Neural progenitor cell (in vitro differentiated cells): ENCODE data around the gene TMED3. TPM values are rescaled to one million over a fixed set of nuclear protein-coding genes. Genes with fewer than 3 reads are reported as not detected.

ENCODE experiments used
- DNase-seq: peaks from one replicate; pipeline ENCODE4 v3.0.0-alpha.2; 2016; ENCODE audit warnings: low spot score
- H2AFZ ChIP-seq: fragments of 200-600 bp; sonication (generic); replicated peaks from 2 replicates; pipeline ENCODE4 v1.6.1; 2016; ENCODE audit warnings: antibody characterized with exemption
- H3F3A ChIP-seq: fragments of 200-600 bp; sonication (generic); 2 replicates; pipeline ENCODE4 v1.6.1; 2016; ENCODE audit warnings: antibody characterized with exemption, low read depth
- H3K27ac ChIP-seq: fragments of 200-600 bp; sonication (generic); 2 replicates; pipeline ENCODE4 v1.5.1; 2016; ENCODE audit warnings: mild to moderate bottlenecking
- H3K27me3 ChIP-seq: fragments of 200-600 bp; sonication (generic); 2 replicates; pipeline ENCODE4 v1.6.1; 2016; ENCODE audit warnings: mild to moderate bottlenecking, moderate library complexity
- H3K36me3 ChIP-seq: fragments of 200-600 bp; sonication (generic); 2 replicates; pipeline ENCODE4 v1.5.1; 2016
- H3K4me1 ChIP-seq: fragments of 200-600 bp; sonication (generic); 2 replicates; pipeline ENCODE4 v1.6.1; 2016; ENCODE audit warnings: mixed run types
- H3K4me2 ChIP-seq: fragments of 200-600 bp; sonication (generic); 2 replicates; pipeline ENCODE4 v1.6.1; 2016
- H3K4me3 ChIP-seq: fragments of 200-600 bp; sonication (generic); 2 replicates; pipeline ENCODE4 v1.5.1; 2016
- H3K79me2 ChIP-seq: fragments of 200-600 bp; sonication (generic); 2 replicates; pipeline ENCODE4 v1.6.1; 2016; ENCODE audit warnings: low read depth
- H3K9ac ChIP-seq: fragments of 200-600 bp; sonication (generic); 2 replicates; pipeline ENCODE4 v1.6.1; 2016
- H3K9me3 ChIP-seq: fragments of 200-600 bp; sonication (generic); 2 replicates; pipeline ENCODE4 v1.5.1; 2016; ENCODE audit warnings: low read depth
- H4K20me1 ChIP-seq: fragments of 200-600 bp; sonication (generic); 2 replicates; pipeline ENCODE4 v1.6.1; 2016; ENCODE audit warnings: low read depth
- H3K27ac Mint-ChIP-seq: 3 replicates; pipeline ENCODE4 v1.8.0; 2021; ENCODE audit warnings: mixed read lengths
- H3K27me3 Mint-ChIP-seq: 2 replicates; pipeline ENCODE4 v1.8.0; 2022; ENCODE audit warnings: low read depth, mild to moderate bottlenecking, inconsistent platforms, moderate library complexity, mixed read lengths; ENCODE audit not compliant: insufficient read depth
- H3K36me3 Mint-ChIP-seq: 3 replicates; pipeline ENCODE4 v1.8.0; 2021; ENCODE audit warnings: mixed read lengths
- H3K4me1 Mint-ChIP-seq: 3 replicates; pipeline ENCODE4 v1.8.0; 2021; ENCODE audit warnings: mixed read lengths
- H3K4me3 Mint-ChIP-seq: 3 replicates; pipeline ENCODE4 v1.8.0; 2021; ENCODE audit warnings: mild to moderate bottlenecking, moderate library complexity, mixed read lengths
- H3K9me3 Mint-ChIP-seq: 3 replicates; pipeline ENCODE4 v1.8.0; 2020; ENCODE audit warnings: mixed read lengths
- EZH2 ChIP-seq: fragments of 200-600 bp; sonication (generic); IDR thresholded peaks from 2 replicates; pipeline ENCODE4 v1.6.1; 2017; ENCODE audit warnings: antibody characterized with exemption, mild to moderate bottlenecking, moderate library complexity
- EZH2phosphoT487 ChIP-seq: fragments of 200-600 bp; sonication (generic); IDR thresholded peaks from 2 replicates; pipeline ENCODE4 v1.6.1; 2017; ENCODE audit warnings: antibody characterized with exemption
- total RNA-seq: library from RNA; depleted of rRNA; stranded (reverse); fragments of >200 nt; gene quantifications from 2 replicates; pipeline ENCODE4 v1.2.3, GENCODE V29; 2015; ENCODE audit warnings: low replicate concordance
- TF ChIP-seq, protein P1 (sequence below): fragments of 200-600 bp; sonication (generic); IDR thresholded peaks from 2 replicates; pipeline ENCODE4 v1.5.1; 2017; ENCODE audit warnings: antibody characterized with exemption, mild to moderate bottlenecking

The TMED3 gene
- total RNA-seq, 1 donor from 2014 or later, result 28.5 TPM

DNA sequence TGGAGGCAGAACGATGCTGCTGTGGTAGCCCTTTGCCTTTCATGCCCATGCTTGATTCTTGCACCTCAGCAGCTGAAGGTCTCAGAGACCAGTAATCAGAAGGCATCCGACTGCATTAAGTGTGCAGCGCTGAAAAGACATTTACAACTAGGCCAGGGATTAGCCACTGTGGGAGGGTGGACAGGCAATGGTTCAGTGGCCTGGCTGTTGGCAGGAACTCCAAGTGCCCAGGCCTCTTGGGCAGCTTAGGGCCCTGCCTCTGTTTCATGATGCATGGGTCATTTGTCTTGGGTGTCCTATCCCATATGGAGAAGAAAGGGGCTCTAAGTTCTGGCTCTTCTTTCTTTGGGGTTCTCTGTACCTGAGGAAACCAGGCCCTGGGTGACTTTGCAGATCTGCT lies 11.4 kb downstream of the TMED3 start:
- Histone ChIP-seq H3K9me3 (no peaks in the 10 kb centered on the region), H3K27ac (no peak overlapping the region), H2AFZ (no peak overlapping the region), H4K20me1 (no peaks in the 10 kb centered on the region), H3K27me3 (no peaks in the 10 kb centered on the region), H3K36me3 (no peaks in the 10 kb centered on the region), H3K4me1 (no peaks in the 10 kb centered on the region), H3K4me3 (no peak overlapping the region), H3K9ac (no peak overlapping the region), H3K4me2 (no peak overlapping the region), H3F3A (no peaks in the 10 kb centered on the region), H3K79me2 (no peaks in the 10 kb centered on the region)
- no peak for TF ChIP-seq EZH2
- TF ChIP-seq, protein P1, sequence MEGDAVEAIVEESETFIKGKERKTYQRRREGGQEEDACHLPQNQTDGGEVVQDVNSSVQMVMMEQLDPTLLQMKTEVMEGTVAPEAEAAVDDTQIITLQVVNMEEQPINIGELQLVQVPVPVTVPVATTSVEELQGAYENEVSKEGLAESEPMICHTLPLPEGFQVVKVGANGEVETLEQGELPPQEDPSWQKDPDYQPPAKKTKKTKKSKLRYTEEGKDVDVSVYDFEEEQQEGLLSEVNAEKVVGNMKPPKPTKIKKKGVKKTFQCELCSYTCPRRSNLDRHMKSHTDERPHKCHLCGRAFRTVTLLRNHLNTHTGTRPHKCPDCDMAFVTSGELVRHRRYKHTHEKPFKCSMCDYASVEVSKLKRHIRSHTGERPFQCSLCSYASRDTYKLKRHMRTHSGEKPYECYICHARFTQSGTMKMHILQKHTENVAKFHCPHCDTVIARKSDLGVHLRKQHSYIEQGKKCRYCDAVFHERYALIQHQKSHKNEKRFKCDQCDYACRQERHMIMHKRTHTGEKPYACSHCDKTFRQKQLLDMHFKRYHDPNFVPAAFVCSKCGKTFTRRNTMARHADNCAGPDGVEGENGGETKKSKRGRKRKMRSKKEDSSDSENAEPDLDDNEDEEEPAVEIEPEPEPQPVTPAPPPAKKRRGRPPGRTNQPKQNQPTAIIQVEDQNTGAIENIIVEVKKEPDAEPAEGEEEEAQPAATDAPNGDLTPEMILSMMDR, result no peak
- TF ChIP-seq EZH2phosphoT487, result no peak
- no peaks in the 10 kb centered on the region for H3K4me1 Mint-ChIP-seq
- peaks cover 51% of the 10 kb centered on the region for H3K36me3 Mint-ChIP-seq
- DNase-seq, result no peak
- peaks cover 2% of the 10 kb centered on the region for H3K9me3 Mint-ChIP-seq
- peak overlapping the region; percentile 50 for H3K27ac Mint-ChIP-seq
- no peak overlapping the region for H3K4me3 Mint-ChIP-seq
- H3K27me3 Mint-ChIP-seq, result no peaks in the 10 kb centered on the region

DNA sequence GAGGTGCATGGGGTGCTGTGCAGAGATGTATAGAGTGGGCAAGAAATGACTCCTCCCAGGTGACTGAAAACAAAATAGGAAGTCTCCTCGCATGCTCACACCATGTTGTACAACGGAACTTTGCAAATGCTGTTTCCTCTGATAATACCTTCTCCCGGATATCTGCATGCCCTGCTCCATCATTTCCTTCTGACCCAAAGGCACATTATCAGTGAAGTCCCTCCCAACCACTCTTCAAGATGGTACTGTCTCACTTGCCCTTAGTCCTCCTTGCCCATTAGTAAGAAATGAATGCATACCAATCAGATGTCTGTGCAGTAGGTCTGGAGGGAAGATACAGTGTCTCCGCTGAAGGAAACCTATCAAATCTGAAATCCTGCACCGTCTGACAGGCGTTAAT lies 12.0 kb downstream of the TMED3 start:
- no peaks in the 10 kb centered on the region for H3K4me1 Mint-ChIP-seq
- Histone ChIP-seq H3K27me3 (no peaks in the 10 kb centered on the region), H3K4me1 (no peaks in the 10 kb centered on the region), H3K79me2 (no peaks in the 10 kb centered on the region), H3K27ac (no peak overlapping the region), H3K9me3 (no peaks in the 10 kb centered on the region), H2AFZ (no peak overlapping the region), H3K9ac (no peak overlapping the region), H3K4me3 (no peak overlapping the region), H4K20me1 (no peaks in the 10 kb centered on the region), H3K36me3 (no peaks in the 10 kb centered on the region), H3K4me2 (no peak overlapping the region), H3F3A (no peaks in the 10 kb centered on the region)
- H3K36me3 Mint-ChIP-seq, result peaks cover 45% of the 10 kb centered on the region
- H3K27me3 Mint-ChIP-seq, result no peaks in the 10 kb centered on the region
- H3K9me3 Mint-ChIP-seq, result peaks cover 2% of the 10 kb centered on the region
- H3K4me3 Mint-ChIP-seq, result no peak overlapping the region
- no peak for DNase-seq
- H3K27ac Mint-ChIP-seq, result no peak overlapping the region
- TF ChIP-seq EZH2 (no peak), EZH2phosphoT487 (no peak)
- TF ChIP-seq, protein P1, result no peak

DNA sequence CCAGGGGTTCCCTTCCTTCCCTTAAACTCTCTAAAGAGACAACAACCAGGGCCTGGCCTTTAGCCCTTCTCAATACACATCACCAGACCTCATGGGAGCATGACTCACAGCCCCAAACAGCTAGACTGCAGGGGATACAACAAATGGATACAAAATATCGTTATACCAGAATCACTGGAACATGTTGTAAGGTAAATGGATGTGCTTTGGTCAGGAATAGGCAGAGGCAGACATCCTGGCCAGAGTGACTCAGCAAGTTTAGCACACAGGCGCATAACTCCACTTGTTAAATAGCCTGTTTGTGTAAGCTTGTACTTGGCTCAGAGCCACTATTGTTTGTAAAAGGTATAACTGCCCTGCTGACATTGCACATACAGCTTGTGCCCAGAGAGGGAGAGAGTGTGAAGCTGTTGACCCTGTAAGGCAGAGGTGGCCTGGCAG lies 18.3 kb downstream of the TMED3 start:
- no peak overlapping the region for H3K27ac Mint-ChIP-seq
- H3K27me3 ChIP-seq, result no peaks in the 10 kb centered on the region
- H3K79me2 ChIP-seq, result no peaks in the 10 kb centered on the region
- no peak for TF ChIP-seq EZH2
- TF ChIP-seq, protein P1, result no peak
- TF ChIP-seq EZH2phosphoT487, result no peak
- H3F3A ChIP-seq, result no peaks in the 10 kb centered on the region
- H3K9ac ChIP-seq, result no peak overlapping the region
- no peaks in the 10 kb centered on the region for H3K27me3 Mint-ChIP-seq
- H3K9me3 Mint-ChIP-seq, result no peaks in the 10 kb centered on the region
- H2AFZ ChIP-seq, result no peak overlapping the region
- peaks cover 4% of the 10 kb centered on the region for H3K36me3 Mint-ChIP-seq
- no peak overlapping the region for H3K4me3 Mint-ChIP-seq
- H3K4me2 ChIP-seq, result no peak overlapping the region
- H3K9me3 ChIP-seq, result no peaks in the 10 kb centered on the region
- no peaks in the 10 kb centered on the region for H3K36me3 ChIP-seq
- no peak overlapping the region for H3K27ac ChIP-seq
- no peaks in the 10 kb centered on the region for H4K20me1 ChIP-seq
- no peaks in the 10 kb centered on the region for H3K4me1 ChIP-seq
- no peak for DNase-seq
- H3K4me1 Mint-ChIP-seq, result no peaks in the 10 kb centered on the region
- no peak overlapping the region for H3K4me3 ChIP-seq
